NCI-H1694 treated with DMSO at 0.1 percent for 48 hours (cell line): ENCODE results near the gene MSH3.
"Not testable (repeated sequence)": the region's sequence is repeated elsewhere in the genome, so short reads cannot be mapped to it uniquely, and the experiment has no call there.

Source experiments
- DNase-seq: peaks from one replicate; lab custom pipeline; 2025; lab: John Stamatoyannopoulos, UW

Gene MSH3

GRCh38 chr5:80853413-80853812, 199.0 kb downstream of the MSH3 start:
- no peak for DNase-seq

- no peak for DNase-seq
Measured at GRCh38 chr5:80854583-80854982, 200.1 kb downstream of the MSH3 start.

- DNase-seq, result no peak
Measured at GRCh38 chr5:80860924-80861613, 206.6 kb downstream of the MSH3 start.

GRCh38 chr5:80863708-80864107, 209.3 kb downstream of the MSH3 start:
- DNase-seq, result no peak

GRCh38 chr5:80864109-80864508, 209.7 kb downstream of the MSH3 start:
- no peak for DNase-seq

GRCh38 chr5:80864706-80865435, 210.4 kb downstream of the MSH3 start:
- no peak for DNase-seq

GRCh38 chr5:80865551-80865950, 211.1 kb downstream of the MSH3 start:
- no peak for DNase-seq

- DNase-seq, result no peak
Measured at GRCh38 chr5:80866371-80866770, 211.9 kb downstream of the MSH3 start.

GRCh38 chr5:80867233-80867632, 212.8 kb downstream of the MSH3 start:
- DNase-seq, result no peak

GRCh38 chr5:80870442-80870841, 216.0 kb downstream of the MSH3 start:
- DNase-seq, result no peak

GRCh38 chr5:80871541-80871961, 217.1 kb downstream of the MSH3 start:
- no peak for DNase-seq

GRCh38 chr5:80874162-80874561, 219.7 kb downstream of the MSH3 start:
- no peak for DNase-seq

- DNase-seq, result no peak
Measured at GRCh38 chr5:80877592-80877991, 223.1 kb downstream of the MSH3 start.

- no peak for DNase-seq
Measured at GRCh38 chr5:80881726-80882125, 227.3 kb downstream of the MSH3 start.

- DNase-seq, result not testable (repeated sequence)
Measured at GRCh38 chr5:80883390-80883789, 228.9 kb downstream of the MSH3 start.

- DNase-seq, result no peak
Measured at GRCh38 chr5:80884086-80884813, 229.8 kb downstream of the MSH3 start.

GRCh38 chr5:80884929-80885328, 230.5 kb downstream of the MSH3 start:
- no peak for DNase-seq

- DNase-seq, result no peak
Measured at GRCh38 chr5:80885396-80886000, 231.0 kb downstream of the MSH3 start.

GRCh38 chr5:80894083-80894482, 239.6 kb downstream of the MSH3 start:
- no peak for DNase-seq

GRCh38 chr5:80895523-80895922, 241.1 kb downstream of the MSH3 start:
- no peak for DNase-seq

- DNase-seq, result not testable (repeated sequence)
Measured at GRCh38 chr5:80902624-80903023, 248.2 kb downstream of the MSH3 start.

GRCh38 chr5:80904533-80905187, 250.2 kb downstream of the MSH3 start:
- DNase-seq, result no peak
